ENCODE results near the gene CIAO1.
A peak's percentile ranks its signal among the peaks of the same experiment; 100 is the strongest.

The CIAO1 gene

GRCh38 chr2:96267159-96267971, 1.3 kb downstream of the CIAO1 start:
- H3K4me3 ChIP-seq (ENCODE audit: low read depth, low read length) = peak overlapping the region; percentile 91
- ChIA-PET CTCF (interaction anchor here (0.6 to 4.4 kb wide), 14 partner anchors 9 to 275 kb away, joined by 3 to 51 read pairs (median 4); partner anchors contain the start of gene ASTL), POLR2A (interaction anchor here (0.7 to 1.0 kb wide), 2 partner anchors 38 to 290 kb away, joined by 3 read pairs; partner anchors contain the start of gene SNRNP200)
- TF ChIP-seq CTCF (IDR thresholded peaks at IDR 0.05; ENCODE audit: insufficient read depth, low read length, missing control alignments) = peak; percentile 56
- no peak for DNase-seq (ENCODE audit: low read depth, low spot score)

- no peak for TF ChIP-seq CTCF (IDR thresholded peaks at IDR 0.05; ENCODE audit: insufficient read depth, low read length, missing control alignments)
- no peak overlapping the region for H3K4me3 ChIP-seq (ENCODE audit: low read depth, low read length)
- DNase-seq (ENCODE audit: low read depth, low spot score) = no peak
- CTCF ChIA-PET = interaction anchor here (4.8 kb wide), 1 partner anchor 97 kb away, joined by 18 read pairs; no protein-coding TSS in a partner anchor
- POLR2A ChIA-PET = no interaction called here
Measured at GRCh38 chr2:96271995-96272394, 6.0 kb downstream of the CIAO1 start.

GRCh38 chr2:96273763-96274162, 7.7 kb downstream of the CIAO1 start:
- ChIA-PET POLR2A (interaction anchor here (1.1 kb wide), 1 partner anchor 11 kb away, joined by 3 read pairs; no protein-coding TSS in a partner anchor), CTCF (interaction anchor here (0.9 to 4.8 kb wide), 6 partner anchors 9 to 281 kb away, joined by 3 to 18 read pairs (median 4); partner anchors contain the start of gene ASTL)
- no peak for TF ChIP-seq CTCF (IDR thresholded peaks at IDR 0.05; ENCODE audit: insufficient read depth, low read length, missing control alignments)
- no peak for DNase-seq (ENCODE audit: low read depth, low spot score)
- no peak overlapping the region for H3K4me3 ChIP-seq (ENCODE audit: low read depth, low read length)

- TF ChIP-seq CTCF (IDR thresholded peaks at IDR 0.05; ENCODE audit: insufficient read depth, low read length, missing control alignments) = no peak
- H3K4me3 ChIP-seq (ENCODE audit: low read depth, low read length) = no peak overlapping the region
- ChIA-PET CTCF (interaction anchor here (0.9 to 4.8 kb wide), 6 partner anchors 10 to 282 kb away, joined by 3 to 18 read pairs (median 4); partner anchors contain the start of gene ASTL), POLR2A (interaction anchor here (1.1 kb wide), 1 partner anchor 10 kb away, joined by 3 read pairs; no protein-coding TSS in a partner anchor)
- no peak for DNase-seq (ENCODE audit: low read depth, low spot score)
Measured at GRCh38 chr2:96274355-96275056, 8.5 kb downstream of the CIAO1 start.

GRCh38 chr2:96276787-96277499, 10.9 kb downstream of the CIAO1 start:
- no peak overlapping the region for H3K4me3 ChIP-seq (ENCODE audit: low read depth, low read length)
- POLR2A ChIA-PET = interaction anchor here (0.7 kb wide), 1 partner anchor 13 kb away, joined by 5 read pairs; no protein-coding TSS in a partner anchor
- no peak for DNase-seq (ENCODE audit: low read depth, low spot score)
- TF ChIP-seq CTCF (IDR thresholded peaks at IDR 0.05; ENCODE audit: insufficient read depth, low read length, missing control alignments) = no peak
- CTCF ChIA-PET = interaction anchor here (0.7 to 2.0 kb wide), 4 partner anchors 9 to 284 kb away, joined by 3 to 6 read pairs (median 4); no protein-coding TSS in a partner anchor
